GM12878 (cell line): ENCODE results near the gene CBLB. TPM values are rescaled to one million over a fixed set of nuclear protein-coding genes. Genes with fewer than 3 reads are reported as not detected.

Experiments used
- ATAC-seq: fragments of 200-7000 bp; cut with Tn5 transposase; 3 replicates; pipeline ENCODE4 v1.9.1; 2020; ENCODE audit warnings: mild to moderate bottlenecking, moderate library complexity
- BruUV-seq: library from RNA; stranded (reverse); fragments of 400-500 nt; replicated peaks from 2 replicates; lab custom pipeline; 2021; lab: Mats Ljungman, UMichigan
- CTCF ChIA-PET: fragments of 300-600 bp; sonication (Branson Sonifier 250); formaldehyde crosslinking; extraction: SDS; loops from one replicate; lab custom pipeline; 2021; ENCODE audit warnings: inconsistent platforms; lab: Yijun Ruan, JAX
- POLR2A ChIA-PET: fragments of 350-600 bp; formaldehyde crosslinking; extraction: SDS; loops from one replicate; lab custom pipeline; 2021; ENCODE audit warnings: inconsistent platforms; lab: Charles Lee
- RAD21 ChIA-PET: fragments of 300-600 bp; sonication (Branson Sonifier 250); formaldehyde crosslinking; loops from one replicate; lab custom pipeline; 2023; ENCODE audit warnings: antibody characterized with exemption; ENCODE audit not compliant: unreplicated experiment; lab: Charles Lee
- SMC1A ChIA-PET: fragments of 300-600 bp; sonication (Branson Sonifier 250); formaldehyde crosslinking; loops from one replicate; lab custom pipeline; 2023; ENCODE audit not compliant: unreplicated experiment, uncharacterized antibody; lab: Charles Lee
- DNase-seq: peaks from one replicate; pipeline ENCODE4 v3.0.0-alpha.2; 2011; ENCODE audit warnings: low read depth, low spot score
- FAIRE-seq: peaks from 3 replicates; lab custom pipeline; 2011; peaks lifted over from hg19 to GRCh38; lab: Jason Lieb, UNC
- H2AFZ ChIP-seq: 2 replicates; pipeline ENCODE4 v1.6.0; 2011; ENCODE audit warnings: low read depth, low read length, control low read depth; ENCODE audit not compliant: control insufficient read depth
- H3K27ac ChIP-seq: 2 replicates; pipeline ENCODE4 v1.5.1; 2011; ENCODE audit warnings: control low read depth; ENCODE audit not compliant: control insufficient read depth, insufficient read depth
- H3K27me3 ChIP-seq, 2 experiments: replicated peaks in 1 of 2; 2 replicates each; pipeline versions ENCODE4 v1.6.0 to v1.6.1; 2011; ENCODE audit warnings: low read length in 1 of 2; ENCODE audit not compliant: control insufficient read depth in 2 of 2, insufficient read depth in 2 of 2
- H3K36me3 ChIP-seq, 2 experiments: 2 replicates each; pipeline ENCODE4 v1.5.1; 2011; ENCODE audit warnings: low read length in 1 of 2; ENCODE audit not compliant: control insufficient read depth in 2 of 2, insufficient read depth in 2 of 2
- H3K4me1 ChIP-seq: 2 replicates; pipeline ENCODE4 v1.6.1; 2011; ENCODE audit warnings: mild to moderate bottlenecking, low read length, moderate library complexity, mixed read lengths; ENCODE audit not compliant: control insufficient read depth, insufficient read depth
- H3K4me2 ChIP-seq: 2 replicates; pipeline ENCODE4 v1.6.0; 2011; ENCODE audit warnings: control low read depth; ENCODE audit not compliant: control insufficient read depth, insufficient read depth
- H3K4me3 ChIP-seq: fragments of 200-600 bp; sonication (generic); 2 replicates; pipeline ENCODE4 v1.5.1; 2016
- H3K79me2 ChIP-seq: 2 replicates; pipeline ENCODE4 v1.6.0; 2011; ENCODE audit warnings: low read length; ENCODE audit not compliant: control insufficient read depth, insufficient read depth
- H3K9ac ChIP-seq: 2 replicates; pipeline ENCODE4 v1.8.0; 2011; ENCODE audit warnings: low read length, control low read depth, mixed read lengths; ENCODE audit not compliant: control insufficient read depth, insufficient read depth
- H3K9me3 ChIP-seq: replicated peaks from 3 replicates; pipeline ENCODE4 v1.5.1; 2011; ENCODE audit warnings: mild to moderate bottlenecking, low read length; ENCODE audit not compliant: control insufficient read depth, insufficient read depth
- H4K20me1 ChIP-seq: 2 replicates; pipeline ENCODE4 v1.6.0; 2011; ENCODE audit not compliant: control insufficient read depth, insufficient read depth
- BHLHE40 ChIP-seq, 2 experiments: fragments of 450-650 bp in 1 of 2; IDR thresholded peaks; 2 replicates each; pipeline ENCODE4 v1.6.1; 2011 to 2017; ENCODE audit warnings: low read depth in 2 of 2, borderline replicate concordance in 1 of 2, improper control_type of control experiment in 1 of 2, low read length in 1 of 2, mild to moderate bottlenecking in 1 of 2
- HDAC6 ChIP-seq: fragments of 200-600 bp; sonication (generic); IDR thresholded peaks from one replicate; pipeline ENCODE4 v1.8.0; 2017; ENCODE audit warnings: antibody characterized with exemption; ENCODE audit not compliant: unreplicated experiment
- IRF4 ChIP-seq: IDR thresholded peaks from 2 replicates; pipeline ENCODE4 v1.6.1; 2011; ENCODE audit warnings: low read depth, low read length
- NFIC ChIP-seq: IDR thresholded peaks from 2 replicates; pipeline ENCODE4 v1.6.1; 2012; ENCODE audit warnings: low read depth, mild to moderate bottlenecking, inconsistent platforms, low read length, moderate library complexity
- RELA ChIP-seq: fragments of 450-650 bp; IDR thresholded peaks from 2 replicates; pipeline ENCODE4 v1.8.0; 2014; ENCODE audit warnings: borderline replicate concordance; ENCODE audit not compliant: partially characterized antibody
- SMAD1 ChIP-seq: fragments of 450-650 bp; IDR thresholded peaks from 2 replicates; pipeline ENCODE4 v1.6.1; 2018; ENCODE audit warnings: mild to moderate bottlenecking, low read depth; ENCODE audit not compliant: partially characterized antibody
- SMC3 ChIP-seq: IDR thresholded peaks from 2 replicates; pipeline ENCODE4 v1.6.1; 2011; ENCODE audit warnings: low read length, improper control_type of control experiment, borderline replicate concordance
- SREBF1 ChIP-seq: IDR thresholded peaks from 2 replicates; pipeline ENCODE4 v1.6.1; 2012; ENCODE audit warnings: mild to moderate bottlenecking, low read length
- STAT3 ChIP-seq: IDR thresholded peaks from 2 replicates; pipeline ENCODE4 v1.6.1; 2011; ENCODE audit warnings: low read depth, low read length, improper control_type of control experiment
- TARDBP ChIP-seq: IDR thresholded peaks from 2 replicates; pipeline ENCODE4 v1.6.1; 2016; ENCODE audit warnings: borderline replicate concordance
- TBL1XR1 ChIP-seq: IDR thresholded peaks from 2 replicates; pipeline ENCODE4 v1.6.1; 2012; ENCODE audit warnings: low read depth, low read length, improper control_type of control experiment
- TCF7 ChIP-seq: IDR thresholded peaks from 2 replicates; pipeline ENCODE4 v1.6.1; 2014; ENCODE audit warnings: antibody characterized with exemption, borderline replicate concordance
- YY1 ChIP-seq: IDR thresholded peaks from 2 replicates; pipeline ENCODE4 v1.6.1; 2011; ENCODE audit warnings: low read depth, mild to moderate bottlenecking, low read length
- ZNF207 ChIP-seq: fragments of 450-650 bp; IDR thresholded peaks from 2 replicates; pipeline ENCODE4 v1.6.1; 2014; ENCODE audit warnings: antibody characterized with exemption, mild to moderate bottlenecking, borderline replicate concordance
- WGBS: methylation state at CpG from one replicate; pipeline ENCODE4 v1.1.6; 2016; ENCODE audit warnings: low lambda C conversion rate; ENCODE audit not compliant: insufficient replicate concordance, insufficient coverage; ENCODE audit errors: missing lambda C conversion rate; 5-methylcytosine and 5-hydroxymethylcytosine counted together
- in situ Hi-C: fragments of 300-500 bp; cut with MboI; formaldehyde crosslinking; loops from 9 replicates; pipeline ENCODE4 v1.14.3; 2018; ENCODE audit warnings: mixed read lengths
- intact Hi-C: fragments of 100-400 bp; cut with micrococcal nuclease; formaldehyde crosslinking; loops from one replicate; pipeline ENCODE4 v1.14.2; 2022; ENCODE audit not compliant: unreplicated experiment
- polyA plus RNA-seq, 11 experiments: library from polyadenylated mRNA; depleted of rRNA in 4 of 11; unstranded in 6 of 11; stranded (reverse) in 5 of 11; fragments of >200 nt; fragmentation: Nextera tagmentation in 4 of 11; fragmentation: Illumina TruSeq in 1 of 11; extraction: Ambion mirVana in 4 of 11; extraction: Trizol in 1 of 11; gene quantifications; 1 replicate in 1 of 11; 2 replicates in 10 of 11; pipeline versions ENCODE4 v1.2.1 to v1.2.3, GENCODE V29; 2011 to 2016; ENCODE audit warnings: inconsistent platforms in 2 of 11, missing spikeins in 2 of 11, low read depth in 1 of 11
- total RNA-seq, 4 experiments: library from RNA; depleted of rRNA in 3 of 4; stranded (reverse); fragments of >200 nt in 3 of 4; fragmentation: Illumina TruSeq in 1 of 4; extraction: Trizol in 1 of 4; gene quantifications; 2 replicates each; pipeline versions ENCODE4 v1.2.1 to v1.2.3, GENCODE V29; 2013 to 2021
- TF ChIP-seq, protein P1 (sequence below): fragments of 450-650 bp; IDR thresholded peaks from 2 replicates; pipeline ENCODE4 v1.6.1; 2016; ENCODE audit warnings: mild to moderate bottlenecking
- TF ChIP-seq, protein P2 (sequence below): IDR thresholded peaks from 2 replicates; pipeline ENCODE4 v1.6.1; 2011; ENCODE audit warnings: borderline replicate concordance, low read depth, mild to moderate bottlenecking, moderate library complexity, low read length; ENCODE audit not compliant: insufficient read depth, poor library complexity, severe bottlenecking
- TF ChIP-seq, protein P3 (sequence below): IDR thresholded peaks from 2 replicates; pipeline ENCODE4 v1.6.1; 2011; ENCODE audit warnings: mild to moderate bottlenecking, low read depth, low read length, moderate library complexity; ENCODE audit not compliant: insufficient replicate concordance
- TF ChIP-seq, protein P4 (sequence below): IDR thresholded peaks from 2 replicates; pipeline ENCODE4 v1.6.1; 2011; ENCODE audit warnings: low read depth, mild to moderate bottlenecking, low read length, moderate library complexity, borderline replicate concordance; ENCODE audit errors: extremely low read depth

Gene CBLB
- total and polyA plus RNA-seq, 10 of the 15 experiments (the other 5 are each of a cell fraction or from before 2014, with no cell fraction given) = 17.2 to 107 (median 41.9) TPM

DNA sequence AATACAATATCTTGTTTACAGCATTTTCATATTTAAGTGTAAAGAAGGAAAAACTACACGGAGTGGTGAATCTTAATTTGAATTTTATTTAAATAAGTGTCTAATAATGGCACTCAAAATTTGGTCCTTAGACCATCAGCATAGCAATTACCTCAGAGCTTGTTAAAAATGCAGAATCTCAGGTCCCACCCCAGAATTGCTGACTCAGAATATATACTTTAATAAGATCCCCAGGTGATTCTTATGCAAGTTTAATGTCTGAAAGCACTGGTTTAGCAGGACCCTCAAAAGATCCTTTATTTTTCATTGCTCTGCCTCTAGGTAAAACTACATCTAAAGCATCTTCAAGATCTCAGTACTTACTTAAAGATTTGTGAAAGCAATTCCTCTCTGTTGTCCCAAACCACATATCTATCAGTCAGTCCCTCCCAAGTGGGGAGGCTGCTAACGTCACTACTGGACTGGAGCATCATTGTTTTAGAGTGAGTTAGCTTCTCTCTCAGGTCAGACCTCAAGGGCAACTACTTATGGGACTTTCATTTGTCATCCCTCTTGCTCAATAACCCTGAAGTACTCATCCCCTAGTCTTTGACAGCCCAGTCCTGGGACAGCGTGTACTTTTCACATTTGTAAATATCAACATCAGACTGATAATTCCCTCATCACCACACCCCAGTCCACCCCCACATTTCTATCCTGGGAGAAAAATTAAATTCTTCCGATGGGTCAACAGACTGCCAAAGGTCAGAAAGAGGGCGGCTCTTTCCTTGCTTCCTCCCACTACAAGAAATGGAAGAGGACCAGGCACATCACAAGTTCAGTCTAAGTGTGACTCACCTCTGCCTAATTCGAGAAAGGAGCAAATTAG, 76.7 kb downstream of the CBLB start:
- FAIRE-seq (no peak), DNase-seq (no peak), ATAC-seq (no peak)
- Histone ChIP-seq H3K4me2 (no peak overlapping the region), H2AFZ (no peak overlapping the region), H3K79me2 (peaks cover 27% of the 10 kb centered on the region), H3K36me3 (no peaks in the 10 kb centered on the region; a peak in 2 of 4 replicates), H3K9ac (no peak overlapping the region), H4K20me1 (no peaks in the 10 kb centered on the region), H3K27ac (no peak overlapping the region), H3K9me3 (peaks cover 10% of the 10 kb centered on the region; the same call in 2 of the 3 replicates), H3K27me3 (no peaks in the 10 kb centered on the region), H3K4me3 (no peak overlapping the region), H3K4me1 (no peaks in the 10 kb centered on the region)
- CTCF ChIA-PET = no interaction called here
- POLR2A ChIA-PET = no interaction called here
- SMC1A ChIA-PET = interaction anchor here (1.1 to 1.6 kb wide), 3 partner anchors 25 to 34 kb away, joined by 3 to 5 read pairs (median 4); no protein-coding TSS in a partner anchor
- intact Hi-C loops (no loop called here), in situ Hi-C loops (no loop called here)
- RAD21 ChIA-PET = no interaction called here
- 68% methylated on average over 6 of the region's 6 CpGs for WGBS
- no TSS peak for BruUV-seq
- no peak for TF ChIP-seq ZNF207
- TF ChIP-seq STAT3 = no peak
- TF ChIP-seq NFIC = no peak
- no peak for TF ChIP-seq BHLHE40 (IDR thresholded peaks at IDR 0.05; ENCODE audit: borderline replicate concordance in 1 of 2, low read depth in 2 of 2, low read length in 1 of 2)
- no peak for TF ChIP-seq TCF7
- no peak for TF ChIP-seq SMAD1
- TF ChIP-seq, protein P1, sequence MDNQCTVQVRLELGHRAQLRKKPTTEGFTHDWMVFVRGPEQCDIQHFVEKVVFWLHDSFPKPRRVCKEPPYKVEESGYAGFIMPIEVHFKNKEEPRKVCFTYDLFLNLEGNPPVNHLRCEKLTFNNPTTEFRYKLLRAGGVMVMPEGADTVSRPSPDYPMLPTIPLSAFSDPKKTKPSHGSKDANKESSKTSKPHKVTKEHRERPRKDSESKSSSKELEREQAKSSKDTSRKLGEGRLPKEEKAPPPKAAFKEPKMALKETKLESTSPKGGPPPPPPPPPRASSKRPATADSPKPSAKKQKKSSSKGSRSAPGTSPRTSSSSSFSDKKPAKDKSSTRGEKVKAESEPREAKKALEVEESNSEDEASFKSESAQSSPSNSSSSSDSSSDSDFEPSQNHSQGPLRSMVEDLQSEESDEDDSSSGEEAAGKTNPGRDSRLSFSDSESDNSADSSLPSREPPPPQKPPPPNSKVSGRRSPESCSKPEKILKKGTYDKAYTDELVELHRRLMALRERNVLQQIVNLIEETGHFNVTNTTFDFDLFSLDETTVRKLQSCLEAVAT = no peak
- no peak for TF ChIP-seq TARDBP
- TF ChIP-seq IRF4 = no peak
- TF ChIP-seq SREBF1 = no peak
- TF ChIP-seq, protein P2, sequence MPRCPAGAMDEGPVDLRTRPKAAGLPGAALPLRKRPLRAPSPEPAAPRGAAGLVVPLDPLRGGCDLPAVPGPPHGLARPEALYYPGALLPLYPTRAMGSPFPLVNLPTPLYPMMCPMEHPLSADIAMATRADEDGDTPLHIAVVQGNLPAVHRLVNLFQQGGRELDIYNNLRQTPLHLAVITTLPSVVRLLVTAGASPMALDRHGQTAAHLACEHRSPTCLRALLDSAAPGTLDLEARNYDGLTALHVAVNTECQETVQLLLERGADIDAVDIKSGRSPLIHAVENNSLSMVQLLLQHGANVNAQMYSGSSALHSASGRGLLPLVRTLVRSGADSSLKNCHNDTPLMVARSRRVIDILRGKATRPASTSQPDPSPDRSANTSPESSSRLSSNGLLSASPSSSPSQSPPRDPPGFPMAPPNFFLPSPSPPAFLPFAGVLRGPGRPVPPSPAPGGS = no peak
- TF ChIP-seq YY1 = no peak
- TF ChIP-seq, protein P3, sequence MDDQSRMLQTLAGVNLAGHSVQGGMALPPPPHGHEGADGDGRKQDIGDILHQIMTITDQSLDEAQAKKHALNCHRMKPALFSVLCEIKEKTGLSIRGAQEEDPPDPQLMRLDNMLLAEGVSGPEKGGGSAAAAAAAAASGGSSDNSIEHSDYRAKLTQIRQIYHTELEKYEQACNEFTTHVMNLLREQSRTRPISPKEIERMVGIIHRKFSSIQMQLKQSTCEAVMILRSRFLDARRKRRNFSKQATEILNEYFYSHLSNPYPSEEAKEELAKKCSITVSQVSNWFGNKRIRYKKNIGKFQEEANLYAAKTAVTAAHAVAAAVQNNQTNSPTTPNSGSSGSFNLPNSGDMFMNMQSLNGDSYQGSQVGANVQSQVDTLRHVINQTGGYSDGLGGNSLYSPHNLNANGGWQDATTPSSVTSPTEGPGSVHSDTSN = no peak
- no peak for TF ChIP-seq SMC3
- TF ChIP-seq TBL1XR1 = no peak
- TF ChIP-seq HDAC6 = no peak
- no peak for TF ChIP-seq RELA
- TF ChIP-seq, protein P4, sequence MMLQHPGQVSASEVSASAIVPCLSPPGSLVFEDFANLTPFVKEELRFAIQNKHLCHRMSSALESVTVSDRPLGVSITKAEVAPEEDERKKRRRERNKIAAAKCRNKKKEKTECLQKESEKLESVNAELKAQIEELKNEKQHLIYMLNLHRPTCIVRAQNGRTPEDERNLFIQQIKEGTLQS = no peak
